AG09319 (cell line): ENCODE results near the gene PCDH9.

ENCODE experiments used
- DNase-seq: peaks from one replicate; pipeline ENCODE4 v3.0.0-alpha.2; 2010; ENCODE audit warnings: low read depth; ENCODE audit errors: extremely low read depth
- TF ChIP-seq, protein P1 (sequence below): IDR thresholded peaks from 2 replicates; pipeline ENCODE4 v1.5.1; 2011; ENCODE audit warnings: low read depth, mild to moderate bottlenecking, inconsistent platforms, low read length, moderate library complexity

Gene PCDH9

DNA sequence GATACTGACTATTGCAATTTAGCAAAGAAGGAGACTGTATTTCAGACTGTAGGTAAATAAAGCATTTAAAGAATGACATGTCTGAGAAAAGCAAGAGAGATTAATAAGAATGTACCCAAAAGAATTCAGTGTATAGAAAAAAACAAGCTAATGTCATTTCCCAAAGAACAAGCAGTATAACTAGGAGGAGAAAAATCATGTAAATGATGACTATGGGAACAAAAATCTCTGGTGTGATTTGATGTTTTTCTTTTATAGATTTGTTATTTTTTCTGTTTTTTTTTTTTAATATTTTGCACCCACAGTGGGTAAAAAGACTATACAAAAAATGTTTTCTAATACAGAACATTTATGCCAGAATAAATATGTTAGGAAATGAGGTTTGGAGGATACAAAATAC is 801.0 kb downstream of the PCDH9 start:
- TF ChIP-seq, protein P1, sequence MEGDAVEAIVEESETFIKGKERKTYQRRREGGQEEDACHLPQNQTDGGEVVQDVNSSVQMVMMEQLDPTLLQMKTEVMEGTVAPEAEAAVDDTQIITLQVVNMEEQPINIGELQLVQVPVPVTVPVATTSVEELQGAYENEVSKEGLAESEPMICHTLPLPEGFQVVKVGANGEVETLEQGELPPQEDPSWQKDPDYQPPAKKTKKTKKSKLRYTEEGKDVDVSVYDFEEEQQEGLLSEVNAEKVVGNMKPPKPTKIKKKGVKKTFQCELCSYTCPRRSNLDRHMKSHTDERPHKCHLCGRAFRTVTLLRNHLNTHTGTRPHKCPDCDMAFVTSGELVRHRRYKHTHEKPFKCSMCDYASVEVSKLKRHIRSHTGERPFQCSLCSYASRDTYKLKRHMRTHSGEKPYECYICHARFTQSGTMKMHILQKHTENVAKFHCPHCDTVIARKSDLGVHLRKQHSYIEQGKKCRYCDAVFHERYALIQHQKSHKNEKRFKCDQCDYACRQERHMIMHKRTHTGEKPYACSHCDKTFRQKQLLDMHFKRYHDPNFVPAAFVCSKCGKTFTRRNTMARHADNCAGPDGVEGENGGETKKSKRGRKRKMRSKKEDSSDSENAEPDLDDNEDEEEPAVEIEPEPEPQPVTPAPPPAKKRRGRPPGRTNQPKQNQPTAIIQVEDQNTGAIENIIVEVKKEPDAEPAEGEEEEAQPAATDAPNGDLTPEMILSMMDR, result no peak
- no peak for DNase-seq

DNA sequence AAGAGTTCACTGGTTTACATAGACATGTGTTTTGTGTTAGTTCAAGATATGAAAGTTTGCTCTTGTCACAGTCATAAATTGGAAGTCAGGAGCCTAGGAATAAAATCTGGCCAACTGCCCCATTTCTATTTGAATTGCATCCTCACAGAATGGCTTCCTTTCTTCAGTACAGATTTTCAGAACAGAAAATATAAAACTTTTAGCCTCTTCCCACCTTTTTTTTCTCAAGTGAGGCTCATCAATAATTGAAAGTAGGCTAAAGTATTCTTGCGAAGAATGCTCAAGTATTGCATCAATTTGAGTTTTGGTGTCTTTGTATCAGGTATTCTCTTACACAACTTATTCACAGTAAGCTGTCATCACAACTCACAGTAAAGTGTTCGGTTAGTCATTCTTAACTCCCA is 802.7 kb downstream of the PCDH9 start:
- no peak for DNase-seq
- TF ChIP-seq, protein P1, result no peak

- no peak for DNase-seq
- TF ChIP-seq, protein P1, result no peak
Measured at GRCh38 chr13:66425741-66426140, 804.4 kb downstream of the PCDH9 start.

DNA sequence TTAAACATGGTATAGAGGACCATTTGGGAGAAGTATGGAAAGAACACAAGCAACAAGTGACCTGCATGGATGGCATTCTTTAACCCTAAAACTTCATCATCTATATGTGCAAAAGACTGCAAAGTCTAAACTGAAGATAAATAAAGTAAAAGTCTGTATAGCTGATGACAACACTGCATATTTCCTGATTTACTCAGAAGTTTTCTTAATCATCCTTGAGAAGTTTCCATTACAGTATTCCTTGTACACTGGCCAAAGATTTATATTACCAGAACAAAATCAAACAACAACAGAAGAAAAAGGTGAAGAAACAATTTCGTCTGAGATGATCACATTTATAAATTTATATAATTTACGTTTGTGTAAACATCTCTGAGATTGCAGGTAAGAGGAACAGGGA is 805.7 kb downstream of the PCDH9 start:
- DNase-seq, result no peak
- TF ChIP-seq, protein P1, result no peak

- TF ChIP-seq, protein P1, result no peak
- no peak for DNase-seq
Measured at GRCh38 chr13:66415444-66415843, 814.7 kb downstream of the PCDH9 start.

DNA sequence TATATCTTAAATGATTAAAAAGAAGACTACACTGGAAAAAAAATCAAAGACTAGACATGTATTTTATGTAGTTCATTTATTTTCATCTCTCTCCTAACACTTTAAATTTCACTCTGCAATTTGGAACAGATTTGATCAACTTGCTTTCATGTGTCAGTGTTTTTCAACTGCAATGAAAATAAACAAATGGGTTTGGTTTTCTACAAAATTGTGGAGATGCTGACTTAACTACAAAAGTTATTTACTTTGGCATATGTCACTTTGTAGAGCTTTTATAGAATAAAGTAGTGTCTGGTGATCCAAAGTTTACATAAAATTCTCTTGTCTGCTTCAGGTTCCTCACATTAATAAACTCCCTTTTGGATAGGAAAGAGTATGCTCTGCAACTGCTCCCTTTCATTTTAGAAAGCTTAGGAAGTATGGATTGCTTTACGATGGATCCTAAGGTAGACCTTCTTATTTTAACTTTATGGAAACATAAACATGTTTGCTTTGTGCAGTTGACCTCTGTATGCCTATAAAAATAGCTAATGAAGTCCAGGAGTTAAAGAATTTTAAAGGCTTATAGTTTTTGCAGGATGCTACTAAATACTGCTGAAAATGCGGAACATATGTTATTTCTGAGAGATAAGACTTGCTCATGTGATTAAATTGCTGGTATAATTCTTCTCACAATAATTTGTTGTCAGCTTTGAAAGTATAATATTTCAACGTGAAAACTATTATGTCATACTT is 815.9 kb downstream of the PCDH9 start:
- no peak for DNase-seq
- TF ChIP-seq, protein P1, result no peak

DNA sequence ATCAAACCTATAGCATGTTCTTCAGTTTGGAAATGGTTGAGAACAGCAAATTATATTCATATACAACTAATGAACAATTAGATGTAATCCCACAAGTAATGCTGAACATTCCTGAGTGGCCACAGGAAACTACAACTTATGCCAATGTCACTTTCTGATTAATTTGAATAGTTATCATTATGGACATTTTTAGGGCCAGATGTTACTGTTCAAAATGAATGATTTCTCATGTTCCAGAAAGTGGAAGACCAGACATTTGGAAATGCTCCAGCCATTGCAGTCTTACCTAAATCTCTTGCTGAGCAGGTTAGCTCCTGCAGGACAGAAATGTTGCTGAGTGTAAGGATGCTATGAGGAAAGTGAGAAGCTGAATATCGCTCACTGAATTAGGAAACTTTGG is 819.8 kb downstream of the PCDH9 start:
- no peak for DNase-seq
- TF ChIP-seq, protein P1, result no peak
